ENCODE data around the gene WNT11. TPM values are rescaled to one million over a fixed set of nuclear protein-coding genes. Genes with fewer than 3 reads are reported as not detected.

The WNT11 gene
- polyA plus RNA-seq, 1 donor (not counting 4 experiments of a cell fraction or from before 2014, with no cell fraction given), result not detected

DNA sequence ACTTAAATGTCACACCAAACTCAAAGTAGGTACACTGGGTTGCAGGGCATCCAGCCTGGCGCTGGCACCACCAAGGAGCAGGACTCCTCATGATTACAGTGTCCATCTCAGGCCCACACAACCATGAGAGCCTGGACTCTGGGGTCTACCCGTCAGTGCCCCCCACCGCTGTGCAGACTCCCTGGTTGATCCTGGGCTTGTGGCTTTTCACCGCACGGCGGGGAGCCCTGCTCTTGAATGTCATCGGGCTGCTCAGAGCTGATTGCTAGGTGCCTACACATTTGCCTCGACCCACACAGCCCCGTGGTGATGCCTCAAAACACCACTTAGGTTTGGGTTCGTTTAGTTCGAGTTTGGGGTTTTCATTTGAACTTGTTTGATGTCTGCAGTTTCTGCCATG lies 63.0 kb downstream of the WNT11 start:
- H3K9ac ChIP-seq (ENCODE audit: control insufficient read depth, extremely low read depth, insufficient read depth, low read length), result no peak overlapping the region
- H3K4me2 ChIP-seq (ENCODE audit: control insufficient read depth, extremely low read depth, insufficient read depth, low read depth, low read length), result no peak overlapping the region
- no peaks in the 10 kb centered on the region for H3K4me1 ChIP-seq (ENCODE audit: control insufficient read depth, extremely low read depth, insufficient read depth, low read length)
- H3K9me1 ChIP-seq (ENCODE audit: control insufficient read depth, extremely low read depth, insufficient read depth, low read length), result no peaks in the 10 kb centered on the region
- H3K27me3 ChIP-seq (ENCODE audit: control insufficient read depth, extremely low read depth, insufficient read depth, low read length), result no peaks in the 10 kb centered on the region
- no peak overlapping the region for H2AFZ ChIP-seq (ENCODE audit: control insufficient read depth, low read length)
- no peaks in the 10 kb centered on the region for H4K20me1 ChIP-seq (ENCODE audit: control insufficient read depth, extremely low read depth, insufficient read depth, low read length)
- no peak for FAIRE-seq
- dilution Hi-C loops (cut with MboI; ENCODE audit: extremely low pct_ligation_motif_present, low sequenced_read_pairs), result no loop called here
- H3K9me3 ChIP-seq (ENCODE audit: control insufficient read depth, low read depth, low read length), result no peaks in the 10 kb centered on the region
- TF ChIP-seq, protein P1, sequence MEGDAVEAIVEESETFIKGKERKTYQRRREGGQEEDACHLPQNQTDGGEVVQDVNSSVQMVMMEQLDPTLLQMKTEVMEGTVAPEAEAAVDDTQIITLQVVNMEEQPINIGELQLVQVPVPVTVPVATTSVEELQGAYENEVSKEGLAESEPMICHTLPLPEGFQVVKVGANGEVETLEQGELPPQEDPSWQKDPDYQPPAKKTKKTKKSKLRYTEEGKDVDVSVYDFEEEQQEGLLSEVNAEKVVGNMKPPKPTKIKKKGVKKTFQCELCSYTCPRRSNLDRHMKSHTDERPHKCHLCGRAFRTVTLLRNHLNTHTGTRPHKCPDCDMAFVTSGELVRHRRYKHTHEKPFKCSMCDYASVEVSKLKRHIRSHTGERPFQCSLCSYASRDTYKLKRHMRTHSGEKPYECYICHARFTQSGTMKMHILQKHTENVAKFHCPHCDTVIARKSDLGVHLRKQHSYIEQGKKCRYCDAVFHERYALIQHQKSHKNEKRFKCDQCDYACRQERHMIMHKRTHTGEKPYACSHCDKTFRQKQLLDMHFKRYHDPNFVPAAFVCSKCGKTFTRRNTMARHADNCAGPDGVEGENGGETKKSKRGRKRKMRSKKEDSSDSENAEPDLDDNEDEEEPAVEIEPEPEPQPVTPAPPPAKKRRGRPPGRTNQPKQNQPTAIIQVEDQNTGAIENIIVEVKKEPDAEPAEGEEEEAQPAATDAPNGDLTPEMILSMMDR (optimal IDR thresholded peaks at IDR 0.05 in 1 of 3, IDR thresholded peaks at IDR 0.05 in 1 of 3, conservative IDR thresholded peaks at IDR 0.05 in 1 of 3; ENCODE audit: extremely low read depth in 1 of 3, insufficient read depth in 2 of 3, low read length in 3 of 3), result no peak
- TF ChIP-seq EZH2 (IDR thresholded peaks at IDR 0.05; ENCODE audit: low read length), result no peak
- no peak overlapping the region for H3K4me3 ChIP-seq (ENCODE audit: control insufficient read depth in 2 of 3, extremely low read depth in 1 of 3, insufficient read depth in 2 of 3, low read depth in 1 of 3, low read length in 3 of 3)
- no peak for DNase-seq (ENCODE audit: low read depth, low spot score)
- peaks cover 0 to 6% of the 10 kb centered on the region in 2 experiments for H3K36me3 ChIP-seq (ENCODE audit: control insufficient read depth in 2 of 2, extremely low read depth in 1 of 2, insufficient read depth in 2 of 2, low read length in 2 of 2)
- H3K79me2 ChIP-seq (ENCODE audit: control insufficient read depth, insufficient read depth, low read length), result no peaks in the 10 kb centered on the region
- no peak overlapping the region for H3K27ac ChIP-seq (ENCODE audit: control insufficient read depth, insufficient read depth, low read length)

DNA sequence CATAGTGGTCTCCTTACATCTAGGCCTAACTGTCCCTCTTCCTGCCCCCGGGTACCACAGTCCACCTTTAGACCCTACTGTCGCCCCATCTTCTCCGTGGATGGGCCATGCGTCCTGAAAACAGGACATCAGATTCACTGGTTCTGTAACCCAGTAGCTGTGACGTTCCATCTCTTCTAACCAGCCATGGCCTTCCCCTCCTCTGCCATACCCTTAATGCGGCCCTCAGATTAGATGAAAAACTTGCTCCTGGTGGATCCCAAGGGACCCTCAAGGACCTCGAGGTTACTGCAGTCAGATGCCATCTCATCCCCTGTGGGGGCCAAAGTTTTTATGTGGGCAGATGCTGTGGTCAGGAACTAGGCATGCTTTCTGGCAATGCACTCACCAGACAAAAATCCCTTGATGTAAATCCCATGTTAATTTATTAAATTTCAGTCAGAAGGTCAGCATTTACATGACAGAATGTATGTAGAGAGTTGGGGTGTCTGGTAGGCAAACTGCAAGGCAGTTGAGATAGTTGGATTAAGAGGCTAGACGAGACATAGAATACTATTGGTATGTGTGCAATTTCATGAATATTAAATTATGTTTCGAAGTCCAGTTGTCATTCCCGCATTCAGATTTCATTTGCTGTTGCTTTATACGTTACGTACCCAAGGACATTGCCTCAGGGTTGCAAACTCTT lies 64.3 kb downstream of the WNT11 start:
- no peak for FAIRE-seq
- H3K4me2 ChIP-seq (ENCODE audit: control insufficient read depth, extremely low read depth, insufficient read depth, low read depth, low read length), result no peak overlapping the region
- DNase-seq (ENCODE audit: low read depth, low spot score), result no peak
- no peak overlapping the region for H3K4me3 ChIP-seq (ENCODE audit: control insufficient read depth in 2 of 3, extremely low read depth in 1 of 3, insufficient read depth in 2 of 3, low read depth in 1 of 3, low read length in 3 of 3)
- no peaks in the 10 kb centered on the region for H3K27me3 ChIP-seq (ENCODE audit: control insufficient read depth, extremely low read depth, insufficient read depth, low read length)
- no peaks in the 10 kb centered on the region for H3K4me1 ChIP-seq (ENCODE audit: control insufficient read depth, extremely low read depth, insufficient read depth, low read length)
- no peaks in the 10 kb centered on the region for H3K9me3 ChIP-seq (ENCODE audit: control insufficient read depth, low read depth, low read length)
- no peaks in the 10 kb centered on the region for H4K20me1 ChIP-seq (ENCODE audit: control insufficient read depth, extremely low read depth, insufficient read depth, low read length)
- H3K27ac ChIP-seq (ENCODE audit: control insufficient read depth, insufficient read depth, low read length), result no peak overlapping the region
- TF ChIP-seq, protein P1 (optimal IDR thresholded peaks at IDR 0.05 in 1 of 3, IDR thresholded peaks at IDR 0.05 in 1 of 3, conservative IDR thresholded peaks at IDR 0.05 in 1 of 3; ENCODE audit: extremely low read depth in 1 of 3, insufficient read depth in 2 of 3, low read length in 3 of 3), result no peak
- no peak for TF ChIP-seq EZH2 (IDR thresholded peaks at IDR 0.05; ENCODE audit: low read length)
- dilution Hi-C loops (cut with MboI; ENCODE audit: extremely low pct_ligation_motif_present, low sequenced_read_pairs), result no loop called here
- no peak overlapping the region for H2AFZ ChIP-seq (ENCODE audit: control insufficient read depth, low read length)
- no peaks in the 10 kb centered on the region for H3K9me1 ChIP-seq (ENCODE audit: control insufficient read depth, extremely low read depth, insufficient read depth, low read length)
- no peak overlapping the region for H3K9ac ChIP-seq (ENCODE audit: control insufficient read depth, extremely low read depth, insufficient read depth, low read length)
- no peaks in the 10 kb centered on the region for H3K79me2 ChIP-seq (ENCODE audit: control insufficient read depth, insufficient read depth, low read length)
- H3K36me3 ChIP-seq (ENCODE audit: control insufficient read depth in 2 of 2, extremely low read depth in 1 of 2, insufficient read depth in 2 of 2, low read length in 2 of 2), result peaks cover 0 to 6% of the 10 kb centered on the region in 2 experiments

Data from keratinocyte (primary cell).